GM10266 (cell line): ENCODE results near the gene ZFYVE21.

Experiments used
- DNase-seq: peaks from one replicate; pipeline ENCODE4 v3.0.0; 2012; ENCODE audit errors: extremely low spot score
- TF ChIP-seq, protein P1 (sequence below): IDR thresholded peaks from 2 replicates; pipeline ENCODE4 v1.5.1; 2012; ENCODE audit warnings: mild to moderate bottlenecking, low read depth; ENCODE audit not compliant: control insufficient read depth, insufficient read depth; ENCODE audit errors: missing control alignments

Gene ZFYVE21

DNA sequence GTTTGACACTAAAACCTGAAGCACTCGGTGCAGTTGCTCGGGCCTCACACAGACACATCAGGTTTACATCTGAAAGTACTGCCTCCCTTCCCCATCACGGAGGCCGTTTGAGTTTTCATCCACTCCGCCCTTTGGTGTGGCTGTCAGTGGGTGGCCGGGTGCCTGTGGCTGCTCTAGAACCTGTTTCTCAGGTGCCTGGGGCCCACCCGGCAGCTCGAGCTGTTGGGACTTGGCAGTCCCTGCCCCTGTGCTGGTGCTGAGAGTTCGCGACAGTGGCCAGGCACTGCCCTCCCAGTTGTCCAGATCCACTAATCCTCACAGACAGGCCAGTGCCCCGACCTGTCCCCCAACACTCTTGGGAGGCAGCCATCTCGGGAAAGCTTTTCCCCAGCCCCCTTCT, 22.7 kb upstream of the ZFYVE21 start:
- no peak for DNase-seq
- TF ChIP-seq, protein P1, sequence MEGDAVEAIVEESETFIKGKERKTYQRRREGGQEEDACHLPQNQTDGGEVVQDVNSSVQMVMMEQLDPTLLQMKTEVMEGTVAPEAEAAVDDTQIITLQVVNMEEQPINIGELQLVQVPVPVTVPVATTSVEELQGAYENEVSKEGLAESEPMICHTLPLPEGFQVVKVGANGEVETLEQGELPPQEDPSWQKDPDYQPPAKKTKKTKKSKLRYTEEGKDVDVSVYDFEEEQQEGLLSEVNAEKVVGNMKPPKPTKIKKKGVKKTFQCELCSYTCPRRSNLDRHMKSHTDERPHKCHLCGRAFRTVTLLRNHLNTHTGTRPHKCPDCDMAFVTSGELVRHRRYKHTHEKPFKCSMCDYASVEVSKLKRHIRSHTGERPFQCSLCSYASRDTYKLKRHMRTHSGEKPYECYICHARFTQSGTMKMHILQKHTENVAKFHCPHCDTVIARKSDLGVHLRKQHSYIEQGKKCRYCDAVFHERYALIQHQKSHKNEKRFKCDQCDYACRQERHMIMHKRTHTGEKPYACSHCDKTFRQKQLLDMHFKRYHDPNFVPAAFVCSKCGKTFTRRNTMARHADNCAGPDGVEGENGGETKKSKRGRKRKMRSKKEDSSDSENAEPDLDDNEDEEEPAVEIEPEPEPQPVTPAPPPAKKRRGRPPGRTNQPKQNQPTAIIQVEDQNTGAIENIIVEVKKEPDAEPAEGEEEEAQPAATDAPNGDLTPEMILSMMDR = no peak

DNA sequence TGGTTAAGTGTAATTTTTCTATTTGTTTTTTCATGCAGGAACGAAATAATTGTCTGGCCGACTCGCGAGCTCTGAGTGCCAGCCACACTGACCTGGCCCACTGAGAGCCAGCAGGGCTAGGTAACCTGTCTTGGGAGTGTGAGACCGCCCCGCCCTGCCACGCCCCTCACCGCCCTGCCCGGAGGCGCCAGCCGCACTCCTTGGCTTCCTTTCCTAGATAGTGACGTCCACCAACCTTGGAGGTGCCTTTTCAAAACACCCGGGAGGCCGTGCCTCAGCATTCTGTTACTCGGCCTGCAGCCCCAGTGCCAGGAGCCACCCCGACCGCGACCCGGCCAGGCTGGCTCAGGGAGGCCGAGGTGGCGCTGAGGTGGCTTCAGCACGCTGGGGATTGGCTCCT, 22.1 kb upstream of the ZFYVE21 start:
- TF ChIP-seq, protein P1 = no peak
- no peak for DNase-seq

DNA sequence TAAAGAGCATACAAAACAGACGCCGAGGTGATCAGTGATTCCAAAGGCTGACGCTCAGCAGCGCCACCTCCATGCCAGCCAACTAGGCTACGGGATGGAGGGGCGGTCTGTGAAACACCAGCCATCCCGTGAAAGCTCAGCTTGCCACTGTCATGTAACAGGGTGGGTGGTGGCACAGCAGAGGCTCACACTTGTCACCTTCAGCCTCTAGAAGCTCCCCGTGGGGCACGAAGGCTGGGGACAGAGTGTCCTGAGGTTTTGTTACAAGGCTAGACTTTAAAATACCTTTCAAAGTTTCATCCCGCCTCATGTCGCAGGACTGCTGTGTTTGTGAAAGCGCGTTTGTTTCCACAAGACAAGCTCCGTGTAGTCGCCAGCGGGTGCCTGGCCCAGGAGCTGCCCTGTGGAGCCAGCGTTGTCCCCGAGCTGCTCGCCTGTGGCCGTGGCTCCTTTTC, 21.0 kb upstream of the ZFYVE21 start:
- TF ChIP-seq, protein P1 = no peak
- DNase-seq = no peak

DNA sequence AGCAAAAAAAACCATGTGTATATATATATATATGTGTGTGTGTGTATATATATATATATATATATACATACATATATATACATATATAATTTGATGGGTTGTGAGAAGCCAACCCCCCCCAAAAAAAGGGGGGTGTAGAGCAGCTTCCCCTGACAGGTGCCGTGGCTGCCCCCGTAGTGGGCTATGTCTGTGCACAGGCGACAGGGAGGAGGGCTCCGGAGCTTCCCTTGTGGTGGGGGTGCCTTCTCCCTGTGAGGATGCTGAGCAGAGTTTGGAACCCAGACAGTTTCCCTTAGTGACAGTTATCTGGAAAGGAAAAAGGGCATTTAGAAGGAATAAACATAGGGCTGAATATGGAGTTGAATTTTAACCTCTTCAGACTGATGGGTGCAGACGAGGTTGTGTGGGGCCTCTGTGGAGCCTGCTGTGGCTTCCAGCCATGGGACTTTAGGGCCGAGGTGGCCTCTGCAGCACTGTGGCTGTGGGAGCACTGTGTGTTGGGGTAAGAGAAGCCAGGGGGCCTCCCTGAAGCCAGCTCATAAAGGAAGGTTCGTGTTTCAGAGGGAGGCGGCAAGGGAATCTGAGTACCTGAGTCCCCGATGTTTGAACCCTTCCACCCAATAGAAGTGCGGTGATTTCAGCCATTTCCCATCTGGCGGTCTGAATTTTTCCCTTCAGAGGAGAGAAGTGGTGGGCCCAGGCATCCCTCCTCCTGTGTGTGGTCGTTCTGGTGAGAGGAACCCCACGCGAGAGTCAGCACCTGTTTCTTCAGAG, 20.1 kb upstream of the ZFYVE21 start:
- no peak for DNase-seq
- TF ChIP-seq, protein P1 = no peak

DNA sequence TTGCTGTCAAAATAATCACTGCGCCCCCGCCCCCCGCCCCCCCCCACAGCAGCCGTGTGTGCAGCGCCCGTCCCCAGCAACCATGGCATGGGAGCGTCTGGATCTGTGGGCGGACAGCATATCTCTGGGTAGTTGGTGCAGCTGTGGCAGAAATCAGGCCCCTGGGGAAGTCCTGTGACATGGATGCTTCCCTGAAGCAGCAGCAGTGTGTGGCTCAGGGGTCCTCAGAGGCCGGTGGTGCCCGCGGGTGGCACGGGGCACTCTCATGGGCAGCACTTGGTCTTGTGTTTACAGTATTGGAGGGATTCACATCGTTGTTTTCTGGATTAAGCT, 19.6 kb upstream of the ZFYVE21 start:
- no peak for DNase-seq
- TF ChIP-seq, protein P1 = no peak

DNA sequence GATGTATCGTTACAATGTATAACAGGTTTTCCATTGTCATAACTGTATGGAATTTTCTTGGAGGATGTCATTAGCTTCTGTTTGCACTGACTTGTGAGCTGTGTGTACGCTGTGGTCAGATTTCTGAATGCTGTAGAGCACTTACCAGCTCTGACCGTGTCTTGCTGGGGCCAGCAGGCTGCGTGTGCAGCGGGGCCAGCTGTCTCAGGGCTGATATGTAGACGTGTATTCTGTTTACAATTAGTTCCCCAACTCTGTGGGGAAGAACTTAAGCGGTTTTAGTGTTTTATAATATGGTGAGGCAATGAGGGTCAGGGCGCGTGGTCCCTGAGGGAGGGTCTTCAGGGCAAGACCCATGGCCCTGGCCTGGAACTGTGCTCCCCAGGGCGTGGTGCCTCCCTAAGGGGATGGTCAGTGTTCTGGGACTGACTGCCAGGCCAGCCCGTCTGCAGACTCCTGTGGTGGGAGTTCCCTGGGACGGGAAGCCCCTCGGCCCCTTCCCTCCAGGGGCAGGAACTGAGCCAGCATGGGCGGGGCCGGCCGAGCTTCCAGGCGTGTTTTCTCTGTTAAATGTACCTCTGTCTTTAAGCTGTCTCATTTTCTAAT, 19.0 kb upstream of the ZFYVE21 start:
- TF ChIP-seq, protein P1 = no peak
- DNase-seq = no peak

DNA sequence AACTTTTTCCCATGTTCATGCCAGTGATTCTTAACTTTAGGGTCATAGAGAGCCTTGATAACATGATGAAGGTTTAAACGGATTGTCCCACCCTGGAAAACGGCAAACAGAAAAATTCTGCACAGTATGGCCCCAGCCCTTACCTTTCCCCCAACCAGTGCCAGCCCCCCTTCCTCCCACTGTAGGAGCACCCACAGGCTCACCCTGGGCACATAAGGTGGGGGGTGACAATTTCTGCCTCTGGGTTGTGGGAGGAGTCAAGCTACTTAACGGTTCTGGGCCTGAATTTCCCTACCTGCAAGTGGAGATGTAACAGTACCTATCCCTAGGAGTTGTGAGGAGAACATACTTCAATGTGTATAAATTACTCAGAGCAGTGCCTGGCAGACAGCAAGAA, 18.4 kb upstream of the ZFYVE21 start:
- DNase-seq = no peak
- TF ChIP-seq, protein P1 = no peak
